ENCODE data around the gene ULK4. TPM values are rescaled to one million over a fixed set of nuclear protein-coding genes. Genes with fewer than 3 reads are reported as not detected.

The ULK4 gene
- total RNA-seq, 1 experiment from 2014 or later, result 8.7 TPM

- BruUV-seq (replicated peaks), result no TSS peak
- intact Hi-C loops (cut with micrococcal nuclease; ENCODE audit: unreplicated experiment), result loop anchor here (10.0 kb wide), 1 partner anchor 1677 kb away; no protein-coding TSS in a partner anchor
- no peaks in the 10 kb centered on the region for H3K79me2 ChIP-seq (ENCODE audit: low read depth)
- H3K36me3 ChIP-seq (ENCODE audit: low read depth), result no peaks in the 10 kb centered on the region
- H2AFZ ChIP-seq, result no peak overlapping the region
- ChIA-PET POLR2A (ENCODE audit: unreplicated experiment) (no interaction called here), CTCF (no interaction called here)
- H3K27me3 ChIP-seq (ENCODE audit: insufficient read depth, low read depth), result no peaks in the 10 kb centered on the region
- no peak overlapping the region for H3K4me3 ChIP-seq
- no peaks in the 10 kb centered on the region for H3K9me3 ChIP-seq (ENCODE audit: insufficient read depth, low read depth)
- DNase-seq, result no peak
- no peaks in the 10 kb centered on the region for H3K9me2 ChIP-seq (ENCODE audit: insufficient read depth)
- H3K4me1 ChIP-seq (replicated peaks; ENCODE audit: insufficient read depth), result no peaks in the 10 kb centered on the region
- no peak overlapping the region for H3K27ac ChIP-seq
- H3K4me2 ChIP-seq, result no peak overlapping the region
- H4K20me1 ChIP-seq (ENCODE audit: insufficient read depth), result no peaks in the 10 kb centered on the region
- TF ChIP-seq CTCF (conservative IDR thresholded peaks at IDR 0.05) (no peak), EZH2 (IDR thresholded peaks at IDR 0.05; ENCODE audit: low read depth) (no peak)
- no peaks in the 10 kb centered on the region for H3F3A ChIP-seq (ENCODE audit: insufficient read depth, low read depth)
These were observed 89.7 kb downstream of the ULK4 start for GRCh38 chr3:41872157-41872556.

- Histone ChIP-seq H3K79me2 (ENCODE audit: low read depth) (no peaks in the 10 kb centered on the region), H3K9me2 (ENCODE audit: insufficient read depth) (no peaks in the 10 kb centered on the region), H3K36me3 (ENCODE audit: low read depth) (no peaks in the 10 kb centered on the region), H3K27ac (no peak overlapping the region), H3K4me1 (replicated peaks; ENCODE audit: insufficient read depth) (no peaks in the 10 kb centered on the region), H3K4me3 (no peak overlapping the region), H3K4me2 (no peak overlapping the region), H3F3A (ENCODE audit: insufficient read depth, low read depth) (no peaks in the 10 kb centered on the region), H2AFZ (no peak overlapping the region), H3K27me3 (ENCODE audit: insufficient read depth, low read depth) (no peaks in the 10 kb centered on the region), H3K9me3 (ENCODE audit: insufficient read depth, low read depth) (no peaks in the 10 kb centered on the region), H4K20me1 (ENCODE audit: insufficient read depth) (no peaks in the 10 kb centered on the region)
- TF ChIP-seq EZH2 (IDR thresholded peaks at IDR 0.05; ENCODE audit: low read depth) (no peak), CTCF (conservative IDR thresholded peaks at IDR 0.05) (no peak)
- POLR2A ChIA-PET (ENCODE audit: unreplicated experiment), result no interaction called here
- CTCF ChIA-PET, result no interaction called here
- DNase-seq, result no peak
- no TSS peak for BruUV-seq (replicated peaks)
- intact Hi-C loops (cut with micrococcal nuclease; ENCODE audit: unreplicated experiment), result no loop called here
These were observed 94.4 kb downstream of the ULK4 start for GRCh38 chr3:41867533-41867932.

- DNase-seq, result no peak
- Histone ChIP-seq H3K9me2 (ENCODE audit: insufficient read depth) (no peaks in the 10 kb centered on the region), H4K20me1 (ENCODE audit: insufficient read depth) (no peaks in the 10 kb centered on the region), H2AFZ (no peak overlapping the region), H3K27me3 (ENCODE audit: insufficient read depth, low read depth) (no peaks in the 10 kb centered on the region), H3K79me2 (ENCODE audit: low read depth) (no peaks in the 10 kb centered on the region), H3K4me2 (no peak overlapping the region), H3K27ac (no peak overlapping the region), H3F3A (ENCODE audit: insufficient read depth, low read depth) (no peaks in the 10 kb centered on the region), H3K4me3 (no peak overlapping the region), H3K36me3 (ENCODE audit: low read depth) (no peaks in the 10 kb centered on the region), H3K4me1 (replicated peaks; ENCODE audit: insufficient read depth) (no peaks in the 10 kb centered on the region), H3K9me3 (ENCODE audit: insufficient read depth, low read depth) (no peaks in the 10 kb centered on the region)
- CTCF ChIA-PET, result no interaction called here
- POLR2A ChIA-PET (ENCODE audit: unreplicated experiment), result no interaction called here
- BruUV-seq (replicated peaks), result no TSS peak
- TF ChIP-seq EZH2 (IDR thresholded peaks at IDR 0.05; ENCODE audit: low read depth) (no peak), CTCF (conservative IDR thresholded peaks at IDR 0.05) (no peak)
- intact Hi-C loops (cut with micrococcal nuclease; ENCODE audit: unreplicated experiment), result no loop called here
These were observed 95.6 kb downstream of the ULK4 start for GRCh38 chr3:41866298-41866697.
